Frontal cortex (tissue), 4 donors: ENCODE data around the gene MACIR. TPM values are rescaled to one million over a fixed set of nuclear protein-coding genes. Genes with fewer than 3 reads are reported as not detected.

ENCODE experiments used
- DNase-seq, 2 donors: peaks; one replicate each; pipeline ENCODE4 v3.0.0; 2012; ENCODE audit warnings: low spot score in 2 of 2
- FAIRE-seq: peaks from 2 replicates; lab custom pipeline; 2012; peaks lifted over from hg19 to GRCh38; lab: Jason Lieb, UNC
- total RNA-seq: library from RNA; depleted of rRNA; stranded (reverse); fragments of >200 nt; gene quantifications from one replicate; pipeline ENCODE4 v1.2.3, GENCODE V29; 2014
- donor health status: control.
- donor health status: control.
- donor health status: control.

Gene MACIR
- total RNA-seq, 1 donor from 2014 or later: 58.7 TPM

- FAIRE-seq: no peak
- DNase-seq: no peak
Measured at GRCh38 chr5:103283869-103284268, 25.3 kb downstream of the MACIR start.

DNA sequence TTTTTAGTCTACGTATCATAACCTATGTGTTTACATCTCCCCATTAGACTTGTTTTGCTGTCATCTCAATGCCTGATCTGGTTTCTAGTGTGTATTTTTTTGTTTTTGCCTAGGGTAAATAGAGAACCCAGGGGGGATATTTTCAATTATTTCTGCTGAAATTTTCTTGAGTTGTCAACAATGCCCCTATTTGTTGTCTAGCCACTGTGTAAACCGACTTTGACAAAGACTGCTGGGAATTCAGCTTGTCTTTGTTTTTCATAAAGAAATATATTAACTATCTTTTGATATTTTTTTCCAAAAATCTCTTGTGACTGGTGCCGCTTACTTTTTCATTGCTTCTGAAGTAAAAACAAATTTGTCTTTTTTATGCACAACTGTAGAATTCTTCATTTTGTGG is 28.1 kb downstream of the MACIR start:
- FAIRE-seq (no peak), DNase-seq (no peak)

GRCh38 chr5:103289024-103289423 is 30.5 kb downstream of the MACIR start:
- DNase-seq (no peak), FAIRE-seq (peak; percentile 3)

DNA sequence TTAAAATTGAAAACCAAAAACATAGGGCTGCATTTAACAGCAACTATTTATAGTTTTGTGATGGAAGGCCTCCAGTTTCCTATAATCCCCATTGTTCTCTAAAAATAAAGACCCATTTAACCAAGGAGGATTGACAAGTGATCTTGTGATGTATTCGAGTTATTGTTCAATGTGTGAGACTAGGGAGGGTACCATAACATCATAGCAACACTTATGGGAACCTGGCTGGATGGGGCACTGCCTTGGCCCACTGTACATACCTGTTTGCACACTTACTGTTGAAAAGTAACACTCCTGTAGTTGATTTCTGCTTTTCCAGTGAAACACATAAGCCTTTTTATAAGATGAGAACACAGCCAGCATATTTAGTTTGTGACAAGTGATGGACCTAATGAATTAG is 32.3 kb downstream of the MACIR start:
- peak; percentile 54 for FAIRE-seq
- peak in 1 of 2 donors; percentile 5 for DNase-seq

DNA sequence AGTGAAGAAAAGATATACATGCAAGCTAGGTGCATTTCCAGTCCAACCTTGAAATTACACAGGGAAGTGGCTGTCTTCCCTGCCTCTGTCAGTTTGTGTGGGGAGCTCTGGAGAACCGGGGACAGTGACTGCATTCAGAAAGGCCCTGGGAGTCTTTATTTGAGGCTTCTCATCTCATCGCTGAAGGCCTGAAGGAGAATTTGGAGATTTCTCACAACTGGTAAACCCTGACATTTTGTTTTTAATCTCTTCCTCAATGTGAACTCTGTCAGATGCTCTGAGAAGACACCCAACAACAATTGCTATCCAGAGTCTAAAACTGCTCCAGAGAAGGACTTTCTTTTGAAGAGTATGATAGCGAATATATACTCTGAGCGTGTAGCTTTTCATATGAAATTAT is 33.0 kb downstream of the MACIR start:
- DNase-seq (no peak), FAIRE-seq (no peak)

- FAIRE-seq (no peak), DNase-seq (no peak)
Measured at GRCh38 chr5:103293099-103293498, 34.5 kb downstream of the MACIR start.

DNA sequence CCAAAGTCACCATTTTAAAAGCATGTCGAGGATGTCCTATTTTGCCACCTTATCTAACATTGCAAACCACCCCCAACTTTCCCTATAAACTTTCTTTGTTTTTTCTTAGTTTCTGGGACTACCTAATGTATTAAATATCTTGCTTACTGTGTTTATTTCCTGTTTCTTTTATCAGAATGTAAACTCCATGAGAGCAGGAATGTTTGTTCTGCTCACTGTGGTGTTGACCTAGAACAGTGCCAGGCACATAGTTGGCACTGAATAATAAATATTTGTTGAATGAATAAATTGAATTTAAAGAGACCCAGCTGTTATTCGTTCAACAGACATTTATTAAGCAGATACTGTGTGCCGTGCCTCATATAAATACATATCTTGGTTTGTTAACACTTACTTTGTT is 35.2 kb downstream of the MACIR start:
- FAIRE-seq: no peak
- DNase-seq: no peak

- no peak for DNase-seq
- no peak for FAIRE-seq
Measured at GRCh38 chr5:103294906-103295305, 36.3 kb downstream of the MACIR start.

- FAIRE-seq (no peak), DNase-seq (no peak)
Measured at GRCh38 chr5:103295424-103295823, 36.9 kb downstream of the MACIR start.

GRCh38 chr5:103295871-103296270 is 37.3 kb downstream of the MACIR start:
- FAIRE-seq: no peak
- no peak for DNase-seq

DNA sequence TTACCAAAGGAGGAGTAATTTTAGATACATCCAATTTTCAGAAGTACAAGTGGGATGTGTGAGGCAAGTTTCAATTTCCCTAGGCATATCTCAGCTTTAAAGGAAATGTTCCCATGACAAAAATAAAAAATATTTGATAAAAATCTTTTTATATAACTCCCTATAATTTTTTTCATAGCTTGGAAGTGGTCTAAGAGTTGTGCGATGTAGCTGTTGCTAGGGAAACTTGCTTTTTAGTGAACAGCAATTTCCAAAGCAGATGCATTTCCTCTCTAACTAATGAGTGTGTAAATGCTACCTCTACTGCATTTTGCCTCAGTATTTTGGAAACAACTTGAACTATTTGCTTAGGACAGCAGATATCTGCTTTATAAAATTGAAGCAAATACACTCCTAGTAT is 39.6 kb downstream of the MACIR start:
- no peak for FAIRE-seq
- DNase-seq: no peak

- no peak for FAIRE-seq
- no peak for DNase-seq
Measured at GRCh38 chr5:103298607-103299188, 40.1 kb downstream of the MACIR start.

GRCh38 chr5:103305809-103306208 is 47.2 kb downstream of the MACIR start:
- FAIRE-seq: no peak
- no peak for DNase-seq

- no peak for DNase-seq
- no peak for FAIRE-seq
Measured at GRCh38 chr5:103307470-103307869, 48.9 kb downstream of the MACIR start.

- no peak for DNase-seq
- no peak for FAIRE-seq
Measured at GRCh38 chr5:103308774-103309173, 50.2 kb downstream of the MACIR start.

DNA sequence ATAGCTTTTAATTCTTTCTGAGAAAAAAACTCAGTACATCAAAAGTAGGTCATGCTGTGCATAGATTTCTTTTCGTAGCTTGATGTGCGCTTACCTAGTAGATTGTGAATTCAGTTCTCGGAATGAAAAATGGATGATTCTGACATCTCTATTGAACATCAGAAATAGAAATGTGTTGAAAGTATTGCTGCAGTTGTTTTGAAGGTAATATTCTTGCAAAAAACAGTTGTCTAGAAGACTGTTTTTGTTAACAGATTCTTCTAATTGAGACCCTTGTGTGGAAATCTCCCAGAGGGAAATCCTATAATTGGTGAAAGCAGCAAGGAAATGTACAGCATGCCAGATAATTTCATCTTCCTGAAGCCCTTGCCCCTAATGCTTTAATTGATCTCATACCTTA is 54.5 kb downstream of the MACIR start:
- DNase-seq (no peak), FAIRE-seq (no peak)

GRCh38 chr5:103315455-103315854 is 56.9 kb downstream of the MACIR start:
- FAIRE-seq (no peak), DNase-seq (no peak)

GRCh38 chr5:103327451-103327850 is 68.9 kb downstream of the MACIR start:
- DNase-seq (no peak), FAIRE-seq (no peak)

- DNase-seq: no peak
- no peak for FAIRE-seq
Measured at GRCh38 chr5:103327893-103328292, 69.3 kb downstream of the MACIR start.
